A673 (cell line): Measurements from ENCODE around the gene MMS22L. TPM values are rescaled to one million over a fixed set of nuclear protein-coding genes. Genes with fewer than 3 reads are reported as not detected.

Source experiments
- BruUV-seq: library from RNA; stranded (reverse); fragments of 400-500 nt; replicated peaks from 2 replicates; lab custom pipeline; 2021; lab: Mats Ljungman, UMichigan
- CTCF ChIA-PET: fragments of 300-600 bp; sonication (Branson Sonifier 250); formaldehyde crosslinking; loops from one replicate; lab custom pipeline; 2022; ENCODE audit warnings: antibody characterized with exemption; lab: Charles Lee
- POLR2A ChIA-PET: fragments of 300-600 bp; sonication (Branson Sonifier 250); formaldehyde crosslinking; loops from one replicate; lab custom pipeline; 2022; ENCODE audit warnings: antibody characterized with exemption; ENCODE audit not compliant: low non-redundant PET; lab: Charles Lee
- DNase-seq: peaks from one replicate; pipeline ENCODE4 v3.0.0-alpha.2; 2015; ENCODE audit warnings: low spot score
- H3K27ac ChIP-seq: fragments of 200-600 bp; sonication (generic); 2 replicates; pipeline ENCODE4 v1.5.1; 2016; ENCODE audit warnings: mixed run types, low read depth, mild to moderate bottlenecking, mixed read lengths, antibody characterized with exemption, low read length; ENCODE audit not compliant: poor library complexity, severe bottlenecking
- H3K27me3 ChIP-seq: fragments of 200-600 bp; sonication (generic); replicated peaks from 2 replicates; pipeline ENCODE4 v1.6.1; 2017; ENCODE audit warnings: mixed run types, low read depth, mild to moderate bottlenecking, mixed read lengths, antibody characterized with exemption, low read length; ENCODE audit not compliant: insufficient read depth, poor library complexity
- H3K36me3 ChIP-seq: fragments of 200-600 bp; sonication (generic); 2 replicates; pipeline ENCODE4 v1.6.1; 2016; ENCODE audit warnings: mixed run types, mild to moderate bottlenecking, mixed read lengths, antibody characterized with exemption, low read length; ENCODE audit not compliant: insufficient read depth, poor library complexity, severe bottlenecking
- H3K4me1 ChIP-seq: fragments of 200-600 bp; sonication (generic); 2 replicates; pipeline ENCODE4 v1.6.1; 2017; ENCODE audit warnings: mixed run types, mild to moderate bottlenecking, mixed read lengths, antibody characterized with exemption, low read length; ENCODE audit not compliant: insufficient read depth, poor library complexity, severe bottlenecking
- H3K4me3 ChIP-seq: fragments of 200-600 bp; sonication (generic); 2 replicates; pipeline ENCODE4 v1.5.1; 2016; ENCODE audit warnings: low read depth, mixed run types, mild to moderate bottlenecking, mixed read lengths, low read length; ENCODE audit not compliant: poor library complexity, severe bottlenecking
- H3K9me3 ChIP-seq: fragments of 200-600 bp; sonication (generic); 2 replicates; pipeline ENCODE4 v1.6.1; 2016; ENCODE audit warnings: mixed run types, low read depth, mild to moderate bottlenecking, mixed read lengths, antibody characterized with exemption, low read length; ENCODE audit not compliant: poor library complexity, severe bottlenecking
- CTCF ChIP-seq: fragments of 300-800, 200-600 bp; sonication (generic); conservative IDR thresholded peaks from 2 replicates; pipeline ENCODE4 v1.5.1; 2017; ENCODE audit warnings: low read depth, mild to moderate bottlenecking, antibody characterized with exemption, low read length, moderate library complexity, mixed read lengths
- EZH2 ChIP-seq: fragments of 200-600 bp; sonication (generic); IDR thresholded peaks from 2 replicates; pipeline ENCODE4 v1.6.1; 2017; ENCODE audit warnings: borderline replicate concordance, low read depth, mild to moderate bottlenecking, mixed read lengths, antibody characterized with exemption, low read length; ENCODE audit not compliant: poor library complexity, severe bottlenecking
- intact Hi-C: fragments of 100-400 bp; cut with micrococcal nuclease; formaldehyde crosslinking; loops from one replicate; pipeline ENCODE4 v1.10.0; 2022; ENCODE audit not compliant: unreplicated experiment
- total RNA-seq: library from RNA; stranded (reverse); gene quantifications from 2 replicates; pipeline ENCODE4 v1.2.3, GENCODE V29; 2021

MMS22L gene
- total RNA-seq, 1 experiment from 2014 or later = 59.2 TPM

- BruUV-seq = no TSS peak
- Histone ChIP-seq H3K27me3 (no peaks in the 10 kb centered on the region), H3K9me3 (no peaks in the 10 kb centered on the region), H3K4me3 (no peak overlapping the region), H3K36me3 (peaks cover 4% of the 10 kb centered on the region), H3K4me1 (peaks cover 36% of the 10 kb centered on the region), H3K27ac (no peak overlapping the region)
- peak; percentile 85 for DNase-seq
- CTCF ChIA-PET = no interaction called here
- peak; percentile 96 for TF ChIP-seq CTCF
- no peak for TF ChIP-seq EZH2
- intact Hi-C loops = loop anchor here (1.0 to 10.0 kb wide), 6 partner anchors 112 to 1658 kb away; no protein-coding TSS in a partner anchor
- POLR2A ChIA-PET = no interaction called here
These were observed 96.5 kb downstream of the MMS22L start for GRCh38 chr6:97186416-97186999.

GRCh38 chr6:97177905-97178304 is 105.1 kb downstream of the MMS22L start:
- intact Hi-C loops = no loop called here

GRCh38 chr6:97176468-97176867 is 106.5 kb downstream of the MMS22L start:
- Histone ChIP-seq H3K27ac (no peak overlapping the region), H3K4me1 (no peaks in the 10 kb centered on the region), H3K27me3 (no peaks in the 10 kb centered on the region), H3K36me3 (peaks cover 36% of the 10 kb centered on the region), H3K9me3 (no peaks in the 10 kb centered on the region), H3K4me3 (no peak overlapping the region)
- intact Hi-C loops = no loop called here
- CTCF ChIA-PET = no interaction called here
- DNase-seq = no peak
- no peak for TF ChIP-seq EZH2
- BruUV-seq = no TSS peak
- POLR2A ChIA-PET = no interaction called here

More at GRCh38 chr6:97177905-97178304, 105.1 kb downstream of the MMS22L start:
- H3K4me1 ChIP-seq = no peaks in the 10 kb centered on the region
- TF ChIP-seq EZH2 (no peak), CTCF (no peak)
- H3K36me3 ChIP-seq = peaks cover 28% of the 10 kb centered on the region
- H3K27me3 ChIP-seq = no peaks in the 10 kb centered on the region
- DNase-seq = no peak
- ChIA-PET CTCF (no interaction called here), POLR2A (no interaction called here)
- H3K9me3 ChIP-seq = no peaks in the 10 kb centered on the region
- H3K27ac ChIP-seq = no peak overlapping the region
- BruUV-seq = no TSS peak
- H3K4me3 ChIP-seq = no peak overlapping the region

- Histone ChIP-seq H3K9me3 (no peaks in the 10 kb centered on the region), H3K27me3 (no peaks in the 10 kb centered on the region), H3K36me3 (peaks cover 31% of the 10 kb centered on the region), H3K27ac (no peak overlapping the region), H3K4me1 (no peaks in the 10 kb centered on the region), H3K4me3 (no peak overlapping the region)
- no peak for TF ChIP-seq EZH2
- CTCF ChIA-PET = no interaction called here
- intact Hi-C loops = no loop called here
- no peak for DNase-seq
- no TSS peak for BruUV-seq
- POLR2A ChIA-PET = no interaction called here
These were observed 107.2 kb downstream of the MMS22L start for GRCh38 chr6:97175806-97176205.
